DOHH2 (cell line): Measurements from ENCODE around the gene CD70.
A peak's percentile ranks its signal among the peaks of the same experiment; 100 is the strongest.

Experiments
- H3F3A ChIP-seq: fragments of 200-600 bp; sonication (generic), shearing (Covaris generic); 2 replicates; pipeline ENCODE4 v1.6.0; 2016; ENCODE audit warnings: antibody characterized with exemption, mild to moderate bottlenecking; ENCODE audit not compliant: control insufficient read depth, insufficient read depth
- H3K27ac ChIP-seq: fragments of 200-600 bp; sonication (generic); 2 replicates; pipeline ENCODE4 v1.5.1; 2014; ENCODE audit warnings: low read depth, mild to moderate bottlenecking, low read length, moderate library complexity
- H3K27me3 ChIP-seq: fragments of 200-600 bp; sonication (generic); 2 replicates; pipeline ENCODE4 v1.6.1; 2014; ENCODE audit warnings: mild to moderate bottlenecking, low read length, mixed read lengths; ENCODE audit not compliant: control insufficient read depth
- H3K36me3 ChIP-seq: fragments of 200-600 bp; sonication (generic); 2 replicates; pipeline ENCODE4 v1.6.1; 2014; ENCODE audit warnings: mild to moderate bottlenecking, low read length, moderate library complexity, mixed read lengths; ENCODE audit not compliant: control insufficient read depth
- H3K4me1 ChIP-seq: fragments of 200-600 bp; sonication (generic); 2 replicates; pipeline ENCODE4 v1.6.1; 2014; ENCODE audit warnings: mild to moderate bottlenecking, low read length, mixed read lengths; ENCODE audit not compliant: control insufficient read depth
- H3K4me2 ChIP-seq: fragments of 200-600 bp; sonication (generic); 2 replicates; pipeline ENCODE4 v1.6.0; 2014; ENCODE audit warnings: mild to moderate bottlenecking, low read length, moderate library complexity
- H3K4me3 ChIP-seq: fragments of 200-600 bp; sonication (generic); 2 replicates; pipeline ENCODE4 v1.5.1; 2014; ENCODE audit warnings: mild to moderate bottlenecking, low read length, mixed read lengths
- H3K79me2 ChIP-seq: fragments of 200-600 bp; sonication (generic); 2 replicates; pipeline ENCODE4 v1.6.1; 2014; ENCODE audit warnings: mild to moderate bottlenecking, low read length, mixed read lengths; ENCODE audit not compliant: control insufficient read depth
- H3K9me2 ChIP-seq: fragments of 200-600 bp; sonication (generic); replicated peaks from 2 replicates; pipeline ENCODE4 v1.6.1; 2014; ENCODE audit warnings: mild to moderate bottlenecking, low read length, mixed read lengths; ENCODE audit not compliant: control insufficient read depth
- H3K9me3 ChIP-seq: fragments of 200-600 bp; sonication (generic); 2 replicates; pipeline ENCODE4 v1.6.1; 2014; ENCODE audit warnings: antibody characterized with exemption, low read length, mixed read lengths; ENCODE audit not compliant: control insufficient read depth, insufficient read depth
- H4K20me1 ChIP-seq: fragments of 200-600 bp; sonication (generic); 2 replicates; pipeline ENCODE4 v1.6.0; 2014; ENCODE audit warnings: low read depth, mild to moderate bottlenecking, antibody characterized with exemption, low read length, moderate library complexity; ENCODE audit not compliant: control insufficient read depth, insufficient read depth
- EZH2phosphoT487 ChIP-seq: fragments of 200-600 bp; sonication (generic); IDR thresholded peaks from 2 replicates; pipeline ENCODE4 v1.6.1; 2017; ENCODE audit warnings: borderline replicate concordance, mild to moderate bottlenecking, antibody characterized with exemption, low read length, moderate library complexity, mixed read lengths
- TF ChIP-seq, protein P1 (sequence below): fragments of 200-600 bp; sonication (generic); IDR thresholded peaks from one replicate; pipeline ENCODE4 v1.5.1; 2014; ENCODE audit warnings: antibody characterized with exemption, mild to moderate bottlenecking, low read depth, low read length; ENCODE audit not compliant: poor library complexity, severe bottlenecking

Gene CD70

DNA sequence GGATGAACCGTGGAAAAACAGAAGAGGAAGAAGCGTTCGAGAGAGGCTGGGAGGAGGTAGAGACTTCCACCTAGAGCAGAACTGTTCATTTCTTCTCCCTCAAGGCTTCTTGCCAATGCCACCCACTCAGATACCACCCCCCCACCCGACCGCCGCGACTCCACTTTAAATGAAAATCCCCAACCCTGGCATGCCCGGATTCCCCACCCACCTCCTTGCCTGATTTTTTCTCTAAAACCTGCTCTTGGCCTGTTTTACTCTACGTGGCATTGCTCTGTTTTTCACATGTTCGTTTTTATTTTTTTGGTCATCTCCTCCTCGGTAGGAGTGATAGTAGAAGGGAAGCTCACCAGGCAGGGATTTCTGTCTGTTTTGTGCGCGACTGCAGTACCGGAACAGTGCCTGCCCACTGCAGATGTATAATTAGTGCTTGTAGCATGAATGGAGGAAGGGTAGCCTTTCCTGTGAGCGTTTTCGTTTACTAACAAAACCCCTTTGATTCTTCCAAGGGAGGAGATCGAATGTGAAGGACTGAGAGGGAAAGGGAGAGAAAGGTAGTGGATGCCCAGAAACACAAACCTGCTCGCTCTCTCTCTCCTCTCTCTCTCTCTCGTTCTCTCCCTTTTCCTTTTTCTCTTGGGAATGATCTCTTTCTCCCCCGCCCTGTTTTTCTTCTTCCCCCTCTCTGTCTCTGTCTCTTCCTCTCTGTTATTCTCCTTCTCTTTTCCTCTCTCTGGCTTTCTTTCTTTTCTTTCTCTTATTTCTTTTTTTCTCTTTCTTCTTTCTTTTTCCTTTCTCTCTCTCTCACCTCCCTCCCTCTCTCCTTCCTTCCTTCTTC lies 2.2 kb downstream of the CD70 start:
- TF ChIP-seq EZH2phosphoT487, result no peak
- TF ChIP-seq, protein P1, sequence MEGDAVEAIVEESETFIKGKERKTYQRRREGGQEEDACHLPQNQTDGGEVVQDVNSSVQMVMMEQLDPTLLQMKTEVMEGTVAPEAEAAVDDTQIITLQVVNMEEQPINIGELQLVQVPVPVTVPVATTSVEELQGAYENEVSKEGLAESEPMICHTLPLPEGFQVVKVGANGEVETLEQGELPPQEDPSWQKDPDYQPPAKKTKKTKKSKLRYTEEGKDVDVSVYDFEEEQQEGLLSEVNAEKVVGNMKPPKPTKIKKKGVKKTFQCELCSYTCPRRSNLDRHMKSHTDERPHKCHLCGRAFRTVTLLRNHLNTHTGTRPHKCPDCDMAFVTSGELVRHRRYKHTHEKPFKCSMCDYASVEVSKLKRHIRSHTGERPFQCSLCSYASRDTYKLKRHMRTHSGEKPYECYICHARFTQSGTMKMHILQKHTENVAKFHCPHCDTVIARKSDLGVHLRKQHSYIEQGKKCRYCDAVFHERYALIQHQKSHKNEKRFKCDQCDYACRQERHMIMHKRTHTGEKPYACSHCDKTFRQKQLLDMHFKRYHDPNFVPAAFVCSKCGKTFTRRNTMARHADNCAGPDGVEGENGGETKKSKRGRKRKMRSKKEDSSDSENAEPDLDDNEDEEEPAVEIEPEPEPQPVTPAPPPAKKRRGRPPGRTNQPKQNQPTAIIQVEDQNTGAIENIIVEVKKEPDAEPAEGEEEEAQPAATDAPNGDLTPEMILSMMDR, result no peak
- H3K36me3 ChIP-seq, result peaks cover 7% of the 10 kb centered on the region
- peaks cover 16% of the 10 kb centered on the region for H3K27me3 ChIP-seq
- H3K4me2 ChIP-seq, result peak overlapping the region; percentile 94
- peaks cover 60% of the 10 kb centered on the region for H3K4me1 ChIP-seq
- no peaks in the 10 kb centered on the region for H3K9me3 ChIP-seq
- peaks cover 7% of the 10 kb centered on the region for H3F3A ChIP-seq
- H3K4me3 ChIP-seq, result peak overlapping the region; percentile 77
- peaks cover 14% of the 10 kb centered on the region; the same call in 1 of the 2 replicates for H3K79me2 ChIP-seq
- H3K9me2 ChIP-seq, result no peaks in the 10 kb centered on the region
- H3K27ac ChIP-seq, result peak overlapping the region; percentile 76
- no peaks in the 10 kb centered on the region for H4K20me1 ChIP-seq

DNA sequence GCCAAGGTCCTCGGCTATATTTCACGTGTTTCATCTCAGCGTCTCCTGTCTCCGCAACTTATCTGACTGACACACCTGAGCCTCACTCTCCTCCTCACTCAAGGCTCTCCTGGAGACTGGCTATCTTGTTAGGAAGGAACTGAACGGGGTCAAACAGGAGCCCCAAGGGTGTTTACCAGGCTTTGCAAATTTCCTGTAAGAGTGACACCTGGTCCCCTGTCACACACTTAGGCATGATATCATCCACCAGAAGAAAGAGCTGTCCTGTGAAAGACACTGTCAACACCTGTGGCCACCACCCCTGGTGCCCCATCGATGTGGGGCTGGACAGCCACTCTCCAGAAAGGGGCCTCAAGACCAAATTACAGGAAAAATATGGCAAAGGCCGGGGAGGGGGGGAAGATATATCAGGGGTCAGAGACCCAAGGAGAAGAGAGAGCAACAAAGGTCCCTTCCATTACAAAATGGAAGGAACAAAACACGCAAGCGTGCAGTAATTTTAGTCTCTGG lies 2.9 kb downstream of the CD70 start:
- H3K4me2 ChIP-seq, result peak overlapping the region; percentile 94
- no peaks in the 10 kb centered on the region for H3K9me2 ChIP-seq
- peak overlapping the region; percentile 77 for H3K4me3 ChIP-seq
- H3F3A ChIP-seq, result peaks cover 4% of the 10 kb centered on the region
- H3K79me2 ChIP-seq, result peaks cover 14% of the 10 kb centered on the region; the same call in 1 of the 2 replicates
- H3K27ac ChIP-seq, result peak overlapping the region; percentile 76
- peaks cover 60% of the 10 kb centered on the region for H3K4me1 ChIP-seq
- peaks cover 7% of the 10 kb centered on the region for H3K36me3 ChIP-seq
- H4K20me1 ChIP-seq, result no peaks in the 10 kb centered on the region
- H3K27me3 ChIP-seq, result peaks cover 16% of the 10 kb centered on the region
- TF ChIP-seq, protein P1, result no peak
- no peak for TF ChIP-seq EZH2phosphoT487
- no peaks in the 10 kb centered on the region for H3K9me3 ChIP-seq

DNA sequence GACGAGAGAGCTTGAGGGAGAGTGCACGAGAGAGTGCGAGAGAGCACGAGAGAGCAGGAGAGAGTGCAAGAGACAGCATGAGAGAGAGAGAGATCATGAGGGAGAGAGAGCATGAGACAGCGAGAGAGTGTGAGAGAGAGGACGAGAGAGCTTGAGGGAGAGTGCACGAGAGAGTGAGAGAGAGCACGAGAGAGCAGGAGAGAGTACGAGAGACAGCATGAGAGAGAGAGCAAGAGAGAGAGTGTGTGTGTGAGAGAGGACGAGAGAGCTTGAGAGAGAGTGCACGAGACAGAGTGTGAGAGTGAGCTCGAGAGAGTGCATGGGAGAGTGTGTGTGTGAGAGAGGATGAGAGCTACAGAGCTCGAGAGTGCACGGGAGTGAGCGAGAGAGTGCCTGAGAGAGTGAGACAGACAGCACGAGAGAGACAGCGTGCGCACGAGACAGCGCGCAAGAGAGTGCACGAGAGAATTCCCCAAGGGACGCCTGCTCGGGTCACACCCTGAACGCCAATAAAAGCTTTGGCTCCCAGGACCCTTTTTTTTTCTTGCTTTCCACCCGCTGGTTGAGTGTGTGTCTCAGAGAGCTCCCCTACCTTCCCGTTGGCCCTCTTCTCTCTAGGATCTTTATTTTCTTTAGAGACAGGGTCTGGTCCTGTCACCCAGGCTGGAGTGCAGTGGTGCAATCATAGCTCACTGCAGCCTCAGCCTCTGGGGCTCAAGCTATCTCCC lies 3.7 kb downstream of the CD70 start:
- H4K20me1 ChIP-seq, result no peaks in the 10 kb centered on the region
- no peaks in the 10 kb centered on the region for H3K9me2 ChIP-seq
- H3K36me3 ChIP-seq, result peaks cover 11% of the 10 kb centered on the region
- TF ChIP-seq, protein P1, result no peak
- no peak for TF ChIP-seq EZH2phosphoT487
- peak overlapping the region; percentile 76 for H3K27ac ChIP-seq
- peak overlapping the region; percentile 94 for H3K4me2 ChIP-seq
- peaks cover 56% of the 10 kb centered on the region for H3K4me1 ChIP-seq
- H3K27me3 ChIP-seq, result peaks cover 16% of the 10 kb centered on the region
- H3F3A ChIP-seq, result peaks cover 4% of the 10 kb centered on the region
- peak overlapping the region; percentile 77 for H3K4me3 ChIP-seq
- peaks cover 14% of the 10 kb centered on the region; the same call in 1 of the 2 replicates for H3K79me2 ChIP-seq
- H3K9me3 ChIP-seq, result no peaks in the 10 kb centered on the region
